ENCODE data around the gene SEC14L2. TPM values are rescaled to one million over a fixed set of nuclear protein-coding genes. Genes with fewer than 3 reads are reported as not detected.

The SEC14L2 gene
- total RNA-seq, 4 donors from 2014 or later = 10.0 to 29.1 (median 12.4) TPM

- no peak for DNase-seq (ENCODE audit: low spot score in 2 of 2)
- no peaks in the 10 kb centered on the region for H3K9me3 ChIP-seq
- H3K4me1 ChIP-seq = peaks cover 0 to 17% (median 6%) of the 10 kb centered on the region in 4 donors
- no peak overlapping the region for H3K27ac ChIP-seq
- H3K4me3 ChIP-seq = no peak overlapping the region
- H3K27me3 ChIP-seq = no peaks in the 10 kb centered on the region
- TF ChIP-seq CTCF (IDR thresholded peaks at IDR 0.05) (no peak), POLR2A (IDR thresholded peaks at IDR 0.05) (no peak), EP300 (IDR thresholded peaks at IDR 0.05) (no peak)
- 51 to 72% methylated on average over 4 of the region's 4 CpGs for WGBS, 2 donors
- peaks cover 0 to 51% (median 4%) of the 10 kb centered on the region in 3 donors for H3K36me3 ChIP-seq
Measured at GRCh38 chr22:30405731-30406130, 8.9 kb downstream of the SEC14L2 start.

GRCh38 chr22:30406400-30406799 lies 9.6 kb downstream of the SEC14L2 start:
- H3K4me3 ChIP-seq = no peak overlapping the region
- no peak for DNase-seq (ENCODE audit: low spot score in 2 of 2)
- H3K36me3 ChIP-seq = peaks cover 0 to 56% (median 5%) of the 10 kb centered on the region in 3 donors
- peaks cover 0 to 17% (median 6%) of the 10 kb centered on the region in 4 donors for H3K4me1 ChIP-seq
- TF ChIP-seq EP300 (IDR thresholded peaks at IDR 0.05) = no peak
- no peak for TF ChIP-seq POLR2A (IDR thresholded peaks at IDR 0.05)
- no peak for TF ChIP-seq CTCF (IDR thresholded peaks at IDR 0.05)
- H3K27me3 ChIP-seq = no peaks in the 10 kb centered on the region
- 67 to 76% methylated on average over 6 of the region's 6 CpGs for WGBS, 2 donors
- H3K27ac ChIP-seq = no peak overlapping the region
- H3K9me3 ChIP-seq = no peaks in the 10 kb centered on the region

- WGBS, 2 donors = 75 to 83% methylated on average over 10 to 13 of the region's 13 CpGs
- no peaks in the 10 kb centered on the region for H3K27me3 ChIP-seq
- no peaks in the 10 kb centered on the region for H3K9me3 ChIP-seq
- H3K4me1 ChIP-seq = peaks cover 0 to 9% (median 3%) of the 10 kb centered on the region in 4 donors
- no peak overlapping the region for H3K4me3 ChIP-seq
- TF ChIP-seq CTCF (IDR thresholded peaks at IDR 0.05) (no peak), EP300 (IDR thresholded peaks at IDR 0.05) (no peak), POLR2A (IDR thresholded peaks at IDR 0.05) (no peak)
- H3K36me3 ChIP-seq = peaks cover 0 to 70% (median 5%) of the 10 kb centered on the region in 3 donors
- H3K27ac ChIP-seq = no peak overlapping the region
- DNase-seq (ENCODE audit: low spot score in 2 of 2) = no peak
Measured at GRCh38 chr22:30408388-30409102, 11.7 kb downstream of the SEC14L2 start.

GRCh38 chr22:30411780-30412179 lies 15.0 kb downstream of the SEC14L2 start:
- 92 to 94% methylated on average over 3 of the region's 3 CpGs for WGBS, 2 donors
- Histone ChIP-seq H3K9me3 (no peaks in the 10 kb centered on the region), H3K4me1 (no peaks in the 10 kb centered on the region), H3K27ac (no peak overlapping the region), H3K4me3 (no peak overlapping the region), H3K36me3 (peaks cover 0 to 94% (median 5%) of the 10 kb centered on the region in 3 donors), H3K27me3 (no peaks in the 10 kb centered on the region)
- DNase-seq (ENCODE audit: low spot score in 2 of 2) = no peak
- TF ChIP-seq POLR2A (IDR thresholded peaks at IDR 0.05) (no peak), CTCF (IDR thresholded peaks at IDR 0.05) (no peak), EP300 (IDR thresholded peaks at IDR 0.05) (no peak)

- Histone ChIP-seq H3K27me3 (no peaks in the 10 kb centered on the region), H3K27ac (no peak overlapping the region), H3K4me3 (no peak overlapping the region), H3K9me3 (no peaks in the 10 kb centered on the region), H3K36me3 (peaks cover 0 to 92% (median 5%) of the 10 kb centered on the region in 3 donors), H3K4me1 (no peaks in the 10 kb centered on the region)
- no peak for DNase-seq (ENCODE audit: low spot score in 2 of 2)
- whole genome bisulfite sequencing, 2 donors = 83 to 86% methylated on average over 4 of the region's 4 CpGs
- TF ChIP-seq POLR2A (IDR thresholded peaks at IDR 0.05) (no peak), EP300 (IDR thresholded peaks at IDR 0.05) (no peak), CTCF (IDR thresholded peaks at IDR 0.05) (no peak)
Measured at GRCh38 chr22:30413001-30413400, 16.2 kb downstream of the SEC14L2 start.

All from tibial nerve (tissue), 4 donors.